H7 (cell line): ENCODE measurements around the gene KLHL40. TPM values are rescaled to one million over a fixed set of nuclear protein-coding genes. Genes with fewer than 3 reads are reported as not detected.
"Not testable (repeated sequence)": the region's sequence is repeated elsewhere in the genome, so short reads cannot be mapped to it uniquely, and the experiment has no call there.

ENCODE experiments used
- DNase-seq: peaks from one replicate; pipeline ENCODE4 v3.0.0; 2012
- H3K27me3 ChIP-seq: 2 replicates; pipeline ENCODE4 v1.6.0; 2011; ENCODE audit warnings: mild to moderate bottlenecking, low read length; ENCODE audit not compliant: control insufficient read depth, insufficient read depth
- H3K36me3 ChIP-seq: replicated peaks from 2 replicates; pipeline ENCODE4 v1.5.1; 2011; ENCODE audit warnings: low read length; ENCODE audit not compliant: control insufficient read depth, insufficient read depth
- H3K4me3 ChIP-seq: 2 replicates; pipeline ENCODE4 v1.5.1; 2011; ENCODE audit warnings: low read depth, mild to moderate bottlenecking, control low read depth, low read length, moderate library complexity; ENCODE audit not compliant: insufficient read depth
- total RNA-seq: library from RNA; depleted of rRNA; stranded (reverse); fragments of >200 nt; shearing (Covaris generic); gene quantifications from 2 replicates; pipeline ENCODE4 v1.2.3, GENCODE V29; 2014

Gene KLHL40
- total RNA-seq, 1 experiment from 2014 or later: not detected

DNA sequence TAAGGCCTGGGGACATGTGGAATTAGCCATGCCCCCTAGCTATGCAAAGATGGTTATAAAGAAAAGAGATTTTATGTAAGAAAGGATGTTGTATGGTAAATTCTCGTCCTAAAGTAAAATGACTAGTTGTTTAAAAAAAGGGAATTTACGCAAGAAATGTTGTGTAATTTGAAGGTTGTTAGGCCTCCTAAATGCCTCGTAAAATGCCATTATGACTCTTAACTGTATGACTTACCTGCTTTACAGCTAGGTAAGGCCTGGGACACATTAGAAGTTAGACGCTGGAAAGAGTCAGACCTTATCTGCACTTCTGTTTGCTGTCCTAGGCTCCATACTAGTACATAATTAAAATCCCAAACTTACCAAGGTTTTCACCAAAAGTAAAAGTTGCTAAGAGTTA, 34.8 kb downstream of the KLHL40 start:
- DNase-seq: no peak
- Histone ChIP-seq H3K27me3 (no peaks in the 10 kb centered on the region), H3K4me3 (no peak overlapping the region), H3K36me3 (no peaks in the 10 kb centered on the region)

DNA sequence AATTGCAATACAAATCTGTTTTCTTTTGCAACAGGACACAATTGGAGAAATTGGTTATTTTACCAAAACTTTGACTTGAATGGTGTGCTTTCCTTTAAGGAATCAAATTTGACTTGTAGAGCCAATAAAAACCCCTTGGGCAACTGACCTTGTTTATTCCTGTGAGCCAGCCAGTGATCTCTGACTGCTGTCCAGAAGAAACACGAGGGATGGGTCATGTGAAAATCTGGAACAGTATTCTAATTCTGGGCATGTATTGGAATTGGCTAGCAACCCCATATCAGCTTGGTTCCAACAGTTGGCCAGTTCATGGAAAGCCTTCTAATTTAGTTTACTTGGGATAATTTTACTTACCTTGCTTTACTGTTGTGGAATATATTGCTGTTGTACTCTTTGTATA, 36.4 kb downstream of the KLHL40 start:
- DNase-seq: no peak
- no peaks in the 10 kb centered on the region for H3K36me3 ChIP-seq
- no peak overlapping the region for H3K4me3 ChIP-seq
- H3K27me3 ChIP-seq: no peaks in the 10 kb centered on the region

DNA sequence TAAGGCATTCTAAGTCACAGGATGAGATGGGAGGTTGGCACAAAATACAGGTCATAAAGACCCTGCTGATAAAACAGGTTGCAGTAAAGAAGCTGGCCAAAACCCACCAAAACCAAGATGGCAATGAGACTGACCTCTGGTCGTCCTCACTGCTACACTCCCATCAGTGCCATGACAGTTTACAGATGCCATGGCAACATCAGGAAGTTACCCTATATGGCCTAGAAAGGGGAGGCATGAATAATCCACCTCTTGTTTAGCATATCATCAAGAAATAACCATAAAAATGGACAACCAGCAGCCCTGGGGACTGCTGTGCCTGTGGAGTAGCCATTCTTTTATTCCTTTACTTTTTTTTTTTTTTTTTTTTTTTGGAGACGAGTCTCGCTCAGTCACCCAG, 37.1 kb downstream of the KLHL40 start:
- H3K4me3 ChIP-seq: not testable (repeated sequence)

DNA sequence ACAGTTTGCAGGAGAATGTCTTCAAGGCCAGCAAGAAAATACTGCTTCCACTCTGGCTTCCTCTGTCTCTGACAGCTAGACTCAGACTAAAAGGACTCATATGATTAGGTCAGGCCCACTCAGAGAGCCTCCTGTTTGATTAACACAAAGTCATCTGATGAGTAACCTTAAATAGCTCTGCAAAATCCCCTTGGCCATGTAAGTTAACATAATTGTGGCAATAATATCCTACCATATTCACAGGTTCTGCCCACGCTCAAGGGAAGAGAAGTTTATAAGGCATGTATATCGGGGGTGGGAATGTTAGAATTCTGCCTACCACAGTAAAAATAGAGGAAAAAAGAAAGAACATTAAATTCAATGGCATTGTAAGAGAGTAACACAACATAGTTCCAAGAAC, 37.9 kb downstream of the KLHL40 start:
- no peaks in the 10 kb centered on the region for H3K27me3 ChIP-seq
- no peaks in the 10 kb centered on the region for H3K36me3 ChIP-seq
- DNase-seq: no peak
- no peak overlapping the region for H3K4me3 ChIP-seq

More for the DNA sequence above, 37.1 kb downstream of the KLHL40 start:
- H3K27me3 ChIP-seq, DNase-seq, H3K36me3 ChIP-seq: not testable (repeated sequence)

DNA sequence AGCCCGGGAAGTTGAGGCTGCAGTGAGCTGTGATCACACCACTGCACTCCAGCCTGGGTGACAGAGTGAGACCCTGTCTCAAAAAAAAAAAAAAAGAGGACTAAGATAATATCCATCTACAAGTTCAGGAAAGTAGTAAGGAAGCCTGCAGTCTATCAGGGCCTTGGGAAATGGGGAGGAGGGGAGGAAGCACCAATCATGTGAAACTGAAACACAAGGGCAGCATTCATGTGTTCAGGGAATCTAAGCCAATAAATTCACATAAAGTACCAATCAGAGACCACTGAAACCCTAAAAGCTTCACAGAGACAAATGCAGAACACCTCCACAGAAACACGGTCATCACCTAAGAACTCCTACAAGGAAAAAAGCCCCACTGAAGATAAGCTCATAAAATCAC, 40.1 kb downstream of the KLHL40 start:
- Histone ChIP-seq H3K36me3 (no peaks in the 10 kb centered on the region), H3K4me3 (no peak overlapping the region), H3K27me3 (no peaks in the 10 kb centered on the region)
- DNase-seq: peak; percentile 1

DNA sequence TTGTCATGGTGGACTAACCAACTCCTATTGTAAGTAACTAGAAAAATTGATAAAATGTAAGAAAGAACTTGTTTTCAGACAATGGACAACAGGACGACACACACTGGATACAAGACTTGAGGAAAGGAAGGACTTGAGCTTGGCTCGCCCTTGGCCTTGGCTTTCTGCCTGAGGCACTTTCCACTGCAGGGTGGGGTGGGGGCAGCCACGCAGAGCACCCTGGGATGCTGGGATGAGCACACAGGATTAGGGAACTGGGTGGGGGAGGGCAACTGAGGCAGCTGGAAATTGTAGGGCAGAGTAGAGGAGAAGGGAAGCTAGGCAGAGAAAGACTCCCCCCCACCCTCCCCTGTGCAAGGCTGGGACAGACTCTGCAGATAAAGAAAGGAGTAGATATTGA, 42.7 kb downstream of the KLHL40 start:
- H3K36me3 ChIP-seq: no peaks in the 10 kb centered on the region
- no peak for DNase-seq
- no peak overlapping the region for H3K4me3 ChIP-seq
- no peaks in the 10 kb centered on the region for H3K27me3 ChIP-seq

DNA sequence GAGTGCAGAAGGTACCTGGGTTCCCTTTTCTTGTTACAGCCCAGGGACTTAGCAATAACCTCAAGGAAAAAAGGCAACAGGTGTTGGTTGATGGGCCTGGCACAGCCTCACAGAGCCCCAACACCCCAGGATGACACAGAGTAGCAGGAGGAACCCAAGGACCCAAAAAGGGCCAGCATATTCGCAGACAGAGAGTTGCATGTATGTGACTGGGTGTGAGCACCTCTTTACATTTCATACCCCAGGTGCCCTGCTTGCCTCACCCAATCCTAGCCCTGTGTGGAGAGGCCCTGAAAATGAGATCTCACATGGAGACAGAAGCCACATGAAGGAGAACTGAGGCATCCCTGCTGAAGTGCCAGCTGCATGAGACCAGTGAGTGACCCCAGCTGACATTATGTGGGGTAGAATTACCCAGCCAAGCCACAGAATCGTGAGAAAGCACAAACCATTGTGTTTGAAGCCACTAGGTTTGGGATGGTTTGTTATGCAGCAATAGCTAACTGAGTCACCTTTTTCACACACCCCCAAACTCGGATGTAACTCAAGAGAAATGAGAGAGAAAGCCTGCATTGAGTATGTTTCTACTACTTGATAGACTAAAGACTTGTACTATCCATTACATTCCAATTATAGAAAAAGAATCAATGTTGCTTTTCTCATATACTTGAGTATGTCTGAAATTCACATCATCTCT, 43.5 kb downstream of the KLHL40 start:
- no peak for DNase-seq
- no peaks in the 10 kb centered on the region for H3K27me3 ChIP-seq
- no peaks in the 10 kb centered on the region for H3K36me3 ChIP-seq
- H3K4me3 ChIP-seq: no peak overlapping the region

DNA sequence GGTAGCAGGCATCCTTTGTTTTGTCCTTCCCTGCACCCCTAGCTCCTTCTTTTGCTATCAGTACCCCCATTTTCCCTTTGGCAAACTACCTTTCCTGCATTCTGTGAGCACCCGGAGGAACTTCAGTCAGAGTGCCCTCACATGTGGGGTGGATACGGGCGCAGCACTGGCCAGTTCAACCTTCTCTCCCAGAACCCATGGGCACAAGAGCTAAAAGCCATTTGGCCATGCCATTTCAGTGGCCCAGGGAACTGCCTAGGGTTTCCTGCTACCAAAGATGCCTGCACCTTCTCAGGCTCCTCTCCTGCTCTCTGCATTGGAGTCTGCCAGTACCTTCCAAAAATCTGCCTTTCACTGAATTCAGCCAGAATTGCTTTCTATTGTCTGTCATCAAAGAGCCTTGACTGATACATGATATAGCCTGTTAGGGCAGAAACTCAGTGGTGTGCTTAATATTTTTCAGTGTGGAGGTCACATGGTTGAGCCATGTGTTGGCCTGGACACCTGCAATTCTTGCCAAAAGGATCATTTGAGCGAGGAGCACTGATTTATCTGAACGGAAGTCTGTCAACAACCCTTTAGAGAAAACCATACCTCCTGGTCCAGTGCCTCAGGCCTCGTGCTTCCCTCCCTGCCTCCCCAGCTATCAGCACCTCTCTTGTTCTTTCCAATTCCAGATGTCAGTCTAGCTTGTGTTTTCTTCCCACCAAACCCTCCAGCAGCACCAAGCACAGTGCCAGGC, 44.2 kb downstream of the KLHL40 start:
- no peak overlapping the region for H3K4me3 ChIP-seq
- H3K27me3 ChIP-seq: no peaks in the 10 kb centered on the region
- DNase-seq: no peak
- no peaks in the 10 kb centered on the region for H3K36me3 ChIP-seq

DNA sequence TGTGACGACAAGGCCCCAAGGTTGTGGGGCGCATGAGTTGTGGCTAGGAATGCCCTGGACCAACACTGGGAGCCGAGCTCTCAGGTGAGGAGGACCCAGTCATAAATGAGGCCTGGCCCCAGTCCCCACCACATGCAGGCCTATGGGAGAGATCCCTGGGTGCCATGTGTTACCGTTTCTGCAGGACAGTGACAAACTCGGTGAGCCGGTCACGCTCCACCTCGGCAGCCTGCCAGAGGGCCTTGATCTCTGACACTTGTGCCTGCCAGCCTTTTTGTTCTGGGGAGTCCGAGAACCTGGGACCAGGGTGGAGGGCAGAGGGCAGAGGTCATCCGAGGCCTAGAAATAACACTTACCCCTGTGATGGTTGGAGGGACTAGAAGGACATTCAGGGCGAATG, 45.0 kb downstream of the KLHL40 start:
- Histone ChIP-seq H3K4me3 (no peak overlapping the region), H3K27me3 (no peaks in the 10 kb centered on the region), H3K36me3 (no peaks in the 10 kb centered on the region)
- no peak for DNase-seq

DNA sequence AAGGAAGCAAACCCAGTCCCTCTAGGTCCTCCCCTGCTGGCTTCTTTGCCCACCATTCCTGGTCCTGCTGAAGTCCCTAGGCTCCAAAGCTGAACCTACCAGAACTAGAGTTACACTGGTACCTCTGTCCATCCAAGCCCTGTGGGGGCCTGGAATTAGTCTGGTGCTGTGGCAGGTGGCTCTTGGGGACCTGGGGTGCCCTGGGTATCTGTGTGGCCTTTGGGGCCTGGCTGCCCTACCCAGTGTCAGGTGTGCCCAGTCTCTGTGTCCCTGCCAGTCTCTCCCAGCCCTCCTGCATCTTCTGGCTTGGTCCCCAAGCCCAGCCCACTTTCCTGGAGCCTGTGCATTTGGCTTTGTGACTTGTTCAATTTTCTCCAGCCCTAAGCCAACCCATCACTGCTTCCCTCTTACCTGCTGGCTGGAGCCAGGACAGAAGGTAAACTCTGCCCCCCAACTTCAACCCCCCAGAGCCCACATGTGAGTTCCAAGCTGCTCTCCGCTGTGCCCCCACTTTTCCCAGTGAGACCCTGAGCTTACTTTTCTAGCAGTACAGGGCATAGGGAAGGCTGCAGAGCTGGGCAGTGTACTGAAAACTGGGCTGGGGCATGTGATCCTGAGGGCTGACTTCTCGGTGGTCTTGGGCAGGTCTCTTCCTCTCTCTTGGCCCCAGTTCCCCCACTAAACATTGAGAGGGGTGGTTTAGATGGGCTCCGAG, 45.5 kb downstream of the KLHL40 start:
- no peaks in the 10 kb centered on the region for H3K27me3 ChIP-seq
- H3K4me3 ChIP-seq: no peak overlapping the region
- no peaks in the 10 kb centered on the region for H3K36me3 ChIP-seq
- DNase-seq: no peak

DNA sequence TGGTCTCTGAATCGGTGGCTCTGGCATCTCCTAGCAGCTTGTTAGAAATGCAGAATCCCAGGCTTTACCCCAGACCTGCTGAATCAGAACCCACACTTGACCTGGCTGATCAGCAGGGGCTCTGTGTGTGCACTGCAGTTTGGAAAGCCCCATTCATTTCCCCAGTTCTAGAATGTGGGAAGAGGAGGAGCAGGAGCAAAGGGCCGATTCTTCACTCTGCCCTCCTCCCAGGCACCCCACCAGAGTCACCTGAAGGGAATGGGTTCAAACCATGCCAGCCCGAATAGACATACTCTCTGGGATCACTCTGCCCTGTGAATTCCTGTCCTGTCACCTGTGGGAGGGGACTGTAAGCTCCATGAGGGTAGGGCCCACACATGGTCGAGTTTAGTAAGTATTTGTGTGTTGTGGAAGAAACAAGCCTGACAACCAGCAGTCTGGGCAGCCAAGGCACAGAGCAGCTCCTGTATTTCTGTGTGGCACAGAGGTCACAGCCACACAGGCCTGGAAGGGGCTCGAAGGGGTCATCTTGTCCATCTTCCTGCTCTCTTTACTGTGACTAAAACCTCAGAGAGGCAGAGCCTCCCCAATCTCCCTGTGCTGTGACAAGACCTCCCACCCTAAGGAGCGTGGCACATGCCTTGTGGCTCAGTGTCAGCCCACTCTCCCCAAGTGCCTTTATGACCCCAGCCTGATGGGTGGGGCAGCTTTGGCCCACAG, 46.3 kb downstream of the KLHL40 start:
- Histone ChIP-seq H3K4me3 (no peak overlapping the region), H3K36me3 (no peaks in the 10 kb centered on the region), H3K27me3 (no peaks in the 10 kb centered on the region)
- DNase-seq: no peak

DNA sequence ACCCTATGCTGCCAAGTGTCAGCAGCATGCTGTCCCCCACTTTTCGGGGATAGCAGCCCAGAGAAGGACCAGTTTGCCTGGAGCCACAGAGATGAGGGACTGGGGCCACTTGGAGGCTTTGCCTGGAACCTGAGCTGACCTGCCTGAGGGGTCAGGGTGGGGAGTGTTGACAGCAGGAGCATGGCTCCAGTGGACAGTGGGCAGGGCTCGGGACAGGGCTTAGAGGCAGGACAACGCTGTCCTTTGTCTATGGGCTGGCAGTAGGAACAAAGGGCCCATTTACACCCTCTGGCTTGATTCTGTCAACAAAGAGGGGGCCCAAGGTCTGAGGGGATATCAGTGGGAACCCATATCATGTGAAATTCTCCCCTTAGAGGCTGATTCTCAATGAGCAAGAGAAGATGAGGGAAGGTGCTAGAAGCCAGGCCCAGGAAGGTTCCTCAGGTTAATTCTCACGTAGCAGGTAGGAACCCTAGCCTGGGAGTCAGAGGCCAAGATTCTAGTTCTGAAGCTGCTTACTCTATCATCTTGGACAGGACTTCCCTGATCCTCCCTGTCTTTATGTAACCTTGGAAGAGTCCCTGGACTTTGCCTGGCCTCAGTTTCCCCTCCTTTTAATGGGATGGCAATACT, 47.0 kb downstream of the KLHL40 start:
- Histone ChIP-seq H3K4me3 (no peak overlapping the region), H3K36me3 (no peaks in the 10 kb centered on the region), H3K27me3 (no peaks in the 10 kb centered on the region)
- DNase-seq: no peak

DNA sequence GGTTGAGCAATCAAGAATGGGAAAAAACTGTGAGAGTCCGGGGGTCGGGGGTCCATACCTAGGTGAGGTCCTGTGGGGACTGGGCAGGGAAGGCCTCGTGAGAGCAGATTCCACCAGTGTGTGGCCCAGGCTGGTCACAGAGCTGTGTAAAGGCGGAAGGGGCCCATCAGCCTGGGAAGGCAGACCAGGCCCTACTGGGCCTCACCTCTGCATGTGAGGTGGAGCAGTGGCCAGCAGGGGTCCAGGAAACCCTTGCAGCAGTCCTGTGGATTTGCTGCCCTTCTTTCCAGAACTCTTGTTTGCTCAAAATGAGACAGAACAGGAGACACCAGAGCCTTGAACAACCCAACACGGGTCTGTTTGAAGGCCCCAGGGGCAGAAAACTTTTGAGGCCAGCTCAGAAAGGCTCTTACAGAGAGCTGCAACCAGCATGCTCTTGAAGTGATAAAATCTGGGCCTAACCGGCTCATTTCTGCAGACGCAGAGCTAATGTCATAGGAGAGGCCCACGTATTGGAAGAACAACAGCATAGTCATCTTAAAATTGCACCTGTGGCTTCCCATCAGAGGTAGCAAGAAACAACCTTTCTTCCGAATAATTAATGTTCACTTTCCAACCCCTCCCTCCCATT, 47.6 kb downstream of the KLHL40 start:
- Histone ChIP-seq H3K4me3 (no peak overlapping the region), H3K27me3 (no peaks in the 10 kb centered on the region), H3K36me3 (no peaks in the 10 kb centered on the region)
- DNase-seq: no peak
